Activated CD4-positive, alpha-beta memory T cell treated with anti-CD3 and anti-CD28 coated beads for 36 hours (primary cell): Measurements from ENCODE around the gene LRRC30. TPM values are rescaled to one million over a fixed set of nuclear protein-coding genes. Genes with fewer than 3 reads are reported as not detected.

Experiments used
- CTCF ChIA-PET: fragments of 350-600 bp; sonication (Branson Sonifier 250); formaldehyde crosslinking; loops from one replicate; lab custom pipeline; 2021; ENCODE audit warnings: antibody characterized with exemption, inconsistent platforms; lab: Charles Lee
- POLR2A ChIA-PET: fragments of 350-600 bp; sonication (Branson Sonifier 250); formaldehyde crosslinking; loops from one replicate; lab custom pipeline; 2021; ENCODE audit warnings: antibody characterized with exemption; lab: Charles Lee
- DNase-seq: peaks from one replicate; pipeline ENCODE4 v3.0.0-alpha.2; 2020
- H3K27ac Mint-ChIP-seq: one replicate; pipeline ENCODE4 v1.8.0; 2021; ENCODE audit warnings: mixed read lengths
- H3K27me3 Mint-ChIP-seq: one replicate; pipeline ENCODE4 v1.8.0; 2021; ENCODE audit warnings: mixed read lengths
- H3K36me3 Mint-ChIP-seq: one replicate; pipeline ENCODE4 v1.8.0; 2021; ENCODE audit warnings: mixed read lengths
- H3K4me1 Mint-ChIP-seq: one replicate; pipeline ENCODE4 v1.8.0; 2021; ENCODE audit warnings: low read depth, mixed read lengths
- H3K4me3 Mint-ChIP-seq: one replicate; pipeline ENCODE4 v1.8.0; 2021; ENCODE audit warnings: mild to moderate bottlenecking, mixed read lengths
- H3K9me3 Mint-ChIP-seq: one replicate; pipeline ENCODE4 v1.8.0; 2021; ENCODE audit warnings: mixed read lengths
- intact Hi-C: fragments of 100-400 bp; cut with micrococcal nuclease; formaldehyde crosslinking; loops from one replicate; pipeline ENCODE4 v1.15.1; 2023
- total RNA-seq, 2 experiments: library from RNA; stranded (reverse); gene quantifications; one replicate each; pipeline ENCODE4 v1.2.3, GENCODE V29; 2021

LRRC30 gene
- total RNA-seq, 2 experiments from 2014 or later = not detected

GRCh38 chr18:7207366-7207915 lies 23.4 kb upstream of the LRRC30 start:
- H3K27me3 Mint-ChIP-seq = no peaks in the 10 kb centered on the region
- no peak for DNase-seq
- no peaks in the 10 kb centered on the region for H3K36me3 Mint-ChIP-seq
- no peaks in the 10 kb centered on the region for H3K4me1 Mint-ChIP-seq
- H3K4me3 Mint-ChIP-seq = no peak overlapping the region
- H3K27ac Mint-ChIP-seq = no peak overlapping the region
- POLR2A ChIA-PET = no interaction called here
- intact Hi-C loops = no loop called here
- CTCF ChIA-PET = no interaction called here
- peaks cover 4% of the 10 kb centered on the region for H3K9me3 Mint-ChIP-seq

DNA sequence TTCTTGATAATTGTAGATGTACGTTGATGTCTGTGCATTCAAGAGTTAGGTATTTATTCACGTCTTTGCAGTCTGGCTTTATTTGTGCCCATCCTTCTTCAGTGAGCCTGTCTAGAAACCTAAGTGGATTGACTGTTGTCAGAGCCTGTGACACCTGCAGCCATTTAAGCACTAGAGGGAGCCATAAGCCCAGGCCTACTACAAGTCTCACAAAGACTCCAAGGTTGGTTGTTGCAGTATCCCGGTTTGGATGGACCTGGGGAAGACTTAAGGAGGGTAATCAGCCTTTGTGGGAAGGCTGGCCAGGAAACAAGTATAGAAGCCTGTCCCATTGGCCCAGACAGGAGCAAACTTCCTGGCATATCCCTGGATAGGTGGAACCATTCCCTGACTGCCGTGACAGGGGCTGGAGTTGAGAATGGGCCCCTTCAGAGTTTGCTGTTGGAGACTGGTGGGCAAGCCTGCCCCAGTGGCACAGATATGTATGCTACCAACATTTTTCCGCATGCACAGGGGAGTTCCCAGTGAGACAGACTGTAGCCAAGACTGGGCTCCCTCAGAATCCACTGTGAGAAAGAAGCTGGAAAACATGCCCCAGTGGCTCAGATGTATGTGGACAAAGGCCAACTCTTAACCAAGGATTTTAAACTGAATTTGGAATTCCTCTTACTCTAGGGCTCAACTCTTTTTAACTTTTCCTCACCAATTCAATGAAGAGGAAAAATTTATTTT lies 9.3 kb upstream of the LRRC30 start:
- H3K27ac Mint-ChIP-seq = no peak overlapping the region
- ChIA-PET CTCF (no interaction called here), POLR2A (no interaction called here)
- no peaks in the 10 kb centered on the region for H3K4me1 Mint-ChIP-seq
- no peak overlapping the region for H3K4me3 Mint-ChIP-seq
- DNase-seq = peak; percentile 12
- no peaks in the 10 kb centered on the region for H3K27me3 Mint-ChIP-seq
- no peaks in the 10 kb centered on the region for H3K36me3 Mint-ChIP-seq
- no peaks in the 10 kb centered on the region for H3K9me3 Mint-ChIP-seq
- intact Hi-C loops = no loop called here

DNA sequence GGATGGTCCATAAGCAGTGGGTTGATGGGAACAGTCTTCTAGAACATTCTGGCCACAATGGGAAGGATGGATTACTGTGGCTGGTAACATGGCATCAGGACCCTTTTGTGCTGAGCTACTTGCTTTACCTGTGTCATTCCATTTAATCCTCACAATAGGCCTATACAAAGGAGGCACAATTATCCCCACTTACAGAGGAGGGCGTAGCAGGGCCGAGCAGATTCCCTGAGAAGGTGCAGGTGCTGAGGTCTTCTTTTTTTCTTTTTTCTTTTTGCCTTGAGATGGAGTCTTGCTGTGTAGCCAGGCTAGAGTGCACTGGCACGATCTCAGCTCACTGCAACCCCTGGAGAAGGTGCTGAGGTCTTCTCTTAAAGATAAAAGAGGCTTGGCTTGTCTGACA lies 6.7 kb upstream of the LRRC30 start:
- Mint-ChIP-seq H3K27me3 (no peaks in the 10 kb centered on the region), H3K9me3 (no peaks in the 10 kb centered on the region), H3K4me1 (no peaks in the 10 kb centered on the region), H3K36me3 (no peaks in the 10 kb centered on the region), H3K4me3 (no peak overlapping the region), H3K27ac (no peak overlapping the region)
- CTCF ChIA-PET = no interaction called here
- intact Hi-C loops = no loop called here
- POLR2A ChIA-PET = no interaction called here
- no peak for DNase-seq

- intact Hi-C loops = no loop called here
- ChIA-PET POLR2A (no interaction called here), CTCF (no interaction called here)
- H3K4me1 Mint-ChIP-seq = no peaks in the 10 kb centered on the region
- no peak overlapping the region for H3K4me3 Mint-ChIP-seq
- no peaks in the 10 kb centered on the region for H3K9me3 Mint-ChIP-seq
- no peak overlapping the region for H3K27ac Mint-ChIP-seq
- no peak for DNase-seq
- H3K36me3 Mint-ChIP-seq = no peaks in the 10 kb centered on the region
- no peaks in the 10 kb centered on the region for H3K27me3 Mint-ChIP-seq
Observed at GRCh38 chr18:7232218-7232617, 1.3 kb downstream of the LRRC30 start.

DNA sequence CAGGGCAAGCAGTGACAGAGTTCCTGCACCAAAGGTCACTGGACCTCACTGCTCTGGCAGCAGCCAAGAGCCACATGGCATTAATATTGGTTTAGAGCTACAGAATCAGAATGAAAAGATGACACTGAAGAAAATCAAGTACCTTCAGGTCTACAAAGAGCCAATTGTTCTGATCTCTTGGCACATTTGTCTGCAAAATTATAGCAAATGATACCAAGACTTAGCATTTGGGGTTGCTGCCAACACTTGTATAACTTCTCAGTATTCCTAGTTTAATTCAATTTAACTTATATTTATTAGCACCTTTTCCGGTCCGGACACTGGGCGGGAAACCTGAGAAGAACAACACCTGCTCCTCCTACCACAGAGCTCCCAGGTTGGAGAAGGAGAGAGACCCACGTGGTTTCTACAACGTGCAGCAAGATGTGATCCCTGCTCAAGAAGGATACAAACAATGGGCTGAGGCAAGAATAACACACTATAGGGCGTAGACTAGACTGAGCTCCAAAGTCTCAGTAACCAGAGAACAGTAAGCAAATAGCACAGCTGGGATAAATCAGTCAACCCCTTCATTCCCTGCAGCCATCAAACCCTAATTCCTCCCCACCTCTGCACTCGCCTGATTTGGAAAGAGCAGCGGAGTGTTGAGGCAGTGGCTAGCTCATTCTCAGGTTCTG lies 2.4 kb downstream of the LRRC30 start:
- no peaks in the 10 kb centered on the region for H3K9me3 Mint-ChIP-seq
- no peaks in the 10 kb centered on the region for H3K36me3 Mint-ChIP-seq
- no peak overlapping the region for H3K4me3 Mint-ChIP-seq
- intact Hi-C loops = no loop called here
- POLR2A ChIA-PET = no interaction called here
- no peaks in the 10 kb centered on the region for H3K4me1 Mint-ChIP-seq
- no peak overlapping the region for H3K27ac Mint-ChIP-seq
- CTCF ChIA-PET = no interaction called here
- no peak for DNase-seq
- no peaks in the 10 kb centered on the region for H3K27me3 Mint-ChIP-seq

DNA sequence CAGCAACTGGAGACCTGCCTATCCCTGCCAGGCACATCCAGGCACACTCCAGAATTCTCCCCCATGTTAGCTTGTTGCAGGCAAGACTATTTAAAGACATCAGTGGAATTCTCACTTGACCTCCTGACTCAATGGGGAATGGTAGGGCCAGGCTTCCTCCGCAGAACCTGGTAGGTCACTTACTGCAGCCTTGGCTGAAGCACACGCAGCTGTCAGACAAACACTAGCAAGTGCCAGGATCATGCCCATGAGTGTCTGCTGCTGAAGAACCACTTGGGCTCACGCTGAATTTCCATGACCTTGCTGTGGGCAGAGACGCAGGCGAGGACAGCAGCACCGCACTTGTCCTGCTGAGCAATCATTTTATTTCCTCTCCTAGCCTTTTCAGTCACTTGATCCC lies 3.2 kb downstream of the LRRC30 start:
- DNase-seq = no peak
- ChIA-PET POLR2A (no interaction called here), CTCF (no interaction called here)
- H3K4me3 Mint-ChIP-seq = no peak overlapping the region
- H3K4me1 Mint-ChIP-seq = no peaks in the 10 kb centered on the region
- no peaks in the 10 kb centered on the region for H3K27me3 Mint-ChIP-seq
- intact Hi-C loops = no loop called here
- H3K9me3 Mint-ChIP-seq = no peaks in the 10 kb centered on the region
- no peaks in the 10 kb centered on the region for H3K36me3 Mint-ChIP-seq
- H3K27ac Mint-ChIP-seq = no peak overlapping the region

GRCh38 chr18:7234956-7235355 lies 4.1 kb downstream of the LRRC30 start:
- H3K27me3 Mint-ChIP-seq = no peaks in the 10 kb centered on the region
- no peaks in the 10 kb centered on the region for H3K9me3 Mint-ChIP-seq
- no peak overlapping the region for H3K27ac Mint-ChIP-seq
- no peaks in the 10 kb centered on the region for H3K4me1 Mint-ChIP-seq
- no peak overlapping the region for H3K4me3 Mint-ChIP-seq
- ChIA-PET POLR2A (no interaction called here), CTCF (no interaction called here)
- intact Hi-C loops = no loop called here
- DNase-seq = no peak
- H3K36me3 Mint-ChIP-seq = no peaks in the 10 kb centered on the region

GRCh38 chr18:7236072-7236471 lies 5.2 kb downstream of the LRRC30 start:
- Mint-ChIP-seq H3K27me3 (no peaks in the 10 kb centered on the region), H3K9me3 (peaks cover 5% of the 10 kb centered on the region), H3K27ac (no peak overlapping the region), H3K4me1 (no peaks in the 10 kb centered on the region), H3K4me3 (no peak overlapping the region), H3K36me3 (no peaks in the 10 kb centered on the region)
- no peak for DNase-seq
- intact Hi-C loops = no loop called here
- CTCF ChIA-PET = no interaction called here
- POLR2A ChIA-PET = no interaction called here

- no peaks in the 10 kb centered on the region for H3K27me3 Mint-ChIP-seq
- no peak overlapping the region for H3K27ac Mint-ChIP-seq
- H3K9me3 Mint-ChIP-seq = peaks cover 9% of the 10 kb centered on the region
- no peak overlapping the region for H3K4me3 Mint-ChIP-seq
- intact Hi-C loops = no loop called here
- H3K4me1 Mint-ChIP-seq = no peaks in the 10 kb centered on the region
- ChIA-PET CTCF (no interaction called here), POLR2A (no interaction called here)
- H3K36me3 Mint-ChIP-seq = no peaks in the 10 kb centered on the region
- DNase-seq = no peak
Observed at GRCh38 chr18:7236933-7237332, 6.0 kb downstream of the LRRC30 start.

- no peak for DNase-seq
- intact Hi-C loops = no loop called here
- Mint-ChIP-seq H3K27me3 (no peaks in the 10 kb centered on the region), H3K27ac (no peak overlapping the region), H3K4me1 (no peaks in the 10 kb centered on the region), H3K9me3 (peaks cover 9% of the 10 kb centered on the region), H3K4me3 (no peak overlapping the region), H3K36me3 (no peaks in the 10 kb centered on the region)
- ChIA-PET POLR2A (no interaction called here), CTCF (no interaction called here)
Observed at GRCh38 chr18:7237673-7238272, 6.9 kb downstream of the LRRC30 start.

DNA sequence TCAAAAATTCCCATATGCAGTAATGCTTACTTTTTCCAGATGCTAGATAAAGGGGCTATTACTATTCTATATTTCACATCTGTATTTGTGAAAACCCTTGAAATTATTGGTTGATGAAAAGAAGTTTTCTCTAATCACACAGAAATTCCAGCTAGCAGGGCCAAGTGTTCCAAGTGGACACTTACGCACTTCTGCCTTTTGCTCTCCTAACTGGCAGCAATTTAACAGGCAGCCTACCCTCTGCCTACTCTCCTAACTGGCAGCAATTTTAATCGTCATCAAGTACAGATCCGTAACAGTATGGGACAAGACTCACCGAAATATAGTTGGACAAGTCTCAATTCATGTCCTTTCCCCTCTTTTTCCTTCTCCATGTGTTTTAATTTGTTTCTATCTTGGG lies 12.0 kb downstream of the LRRC30 start:
- DNase-seq = no peak
- ChIA-PET POLR2A (no interaction called here), CTCF (no interaction called here)
- Mint-ChIP-seq H3K4me1 (no peaks in the 10 kb centered on the region), H3K9me3 (peaks cover 9% of the 10 kb centered on the region), H3K27me3 (no peaks in the 10 kb centered on the region), H3K36me3 (no peaks in the 10 kb centered on the region), H3K27ac (no peak overlapping the region), H3K4me3 (no peak overlapping the region)
- intact Hi-C loops = no loop called here

DNA sequence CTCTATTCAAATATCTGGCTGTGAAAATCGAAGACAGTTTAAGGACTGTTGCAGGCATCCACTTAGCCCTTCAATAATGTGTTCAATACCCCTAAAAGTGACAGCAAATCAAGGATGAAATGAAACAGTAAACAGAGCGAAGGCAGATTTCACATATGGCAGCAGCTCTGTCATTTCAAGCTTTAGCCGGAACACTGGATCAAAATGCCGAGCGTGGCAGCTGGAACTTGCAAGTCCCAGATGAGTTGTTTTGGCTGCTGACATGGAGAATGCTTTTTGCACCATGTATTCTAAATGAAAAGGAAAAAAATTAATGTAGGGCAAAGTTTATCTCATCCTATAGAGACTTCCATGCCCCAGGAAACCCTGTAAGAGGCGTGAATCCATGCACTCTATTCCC lies 18.0 kb downstream of the LRRC30 start:
- POLR2A ChIA-PET = no interaction called here
- DNase-seq = no peak
- Mint-ChIP-seq H3K36me3 (no peaks in the 10 kb centered on the region), H3K9me3 (peaks cover 6% of the 10 kb centered on the region), H3K4me3 (no peak overlapping the region), H3K4me1 (no peaks in the 10 kb centered on the region), H3K27me3 (no peaks in the 10 kb centered on the region), H3K27ac (no peak overlapping the region)
- CTCF ChIA-PET = no interaction called here
- intact Hi-C loops = no loop called here
